ENCODE measurements around the gene CLDN10.

- TF ChIP-seq, protein P1, sequence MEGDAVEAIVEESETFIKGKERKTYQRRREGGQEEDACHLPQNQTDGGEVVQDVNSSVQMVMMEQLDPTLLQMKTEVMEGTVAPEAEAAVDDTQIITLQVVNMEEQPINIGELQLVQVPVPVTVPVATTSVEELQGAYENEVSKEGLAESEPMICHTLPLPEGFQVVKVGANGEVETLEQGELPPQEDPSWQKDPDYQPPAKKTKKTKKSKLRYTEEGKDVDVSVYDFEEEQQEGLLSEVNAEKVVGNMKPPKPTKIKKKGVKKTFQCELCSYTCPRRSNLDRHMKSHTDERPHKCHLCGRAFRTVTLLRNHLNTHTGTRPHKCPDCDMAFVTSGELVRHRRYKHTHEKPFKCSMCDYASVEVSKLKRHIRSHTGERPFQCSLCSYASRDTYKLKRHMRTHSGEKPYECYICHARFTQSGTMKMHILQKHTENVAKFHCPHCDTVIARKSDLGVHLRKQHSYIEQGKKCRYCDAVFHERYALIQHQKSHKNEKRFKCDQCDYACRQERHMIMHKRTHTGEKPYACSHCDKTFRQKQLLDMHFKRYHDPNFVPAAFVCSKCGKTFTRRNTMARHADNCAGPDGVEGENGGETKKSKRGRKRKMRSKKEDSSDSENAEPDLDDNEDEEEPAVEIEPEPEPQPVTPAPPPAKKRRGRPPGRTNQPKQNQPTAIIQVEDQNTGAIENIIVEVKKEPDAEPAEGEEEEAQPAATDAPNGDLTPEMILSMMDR (IDR thresholded peaks at IDR 0.05; ENCODE audit: low read length) = no peak
- TF ChIP-seq EZH2 (optimal IDR thresholded peaks at IDR 0.05; ENCODE audit: low read depth, low read length) (no peak), EZH2phosphoT487 (IDR thresholded peaks at IDR 0.05; ENCODE audit: low read length) (no peak)
Measured at GRCh38 chr13:95601906-95602305, 49.4 kb downstream of the CLDN10 start.
